Superior temporal gyrus (tissue), 1 donor: ENCODE results near the gene C3orf49.

Experiments used
- DNase-seq: peaks from one replicate; pipeline ENCODE4 v3.0.0-alpha.2; 2016; ENCODE audit errors: extremely low spot score

The C3orf49 gene

DNA sequence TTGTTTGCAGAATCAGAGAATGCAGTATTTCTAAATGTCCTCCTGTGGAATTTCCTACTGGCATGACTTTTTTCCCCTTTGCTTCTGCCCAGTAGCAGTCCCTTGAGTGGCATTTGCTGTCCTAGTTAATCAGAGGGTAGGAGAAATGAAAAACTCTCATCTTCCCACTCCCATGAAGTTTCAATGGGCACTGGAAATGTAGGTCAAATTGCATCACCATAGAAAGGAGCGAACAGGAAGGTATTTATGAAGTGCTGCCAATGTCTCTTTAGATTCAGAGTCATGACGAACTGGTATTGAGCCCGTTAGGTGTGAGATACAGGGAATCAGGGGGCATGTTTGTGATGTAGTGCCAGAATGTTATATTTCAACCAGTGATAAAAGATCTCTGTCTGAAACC, 67.8 kb downstream of the C3orf49 start:
- DNase-seq, result no peak

DNA sequence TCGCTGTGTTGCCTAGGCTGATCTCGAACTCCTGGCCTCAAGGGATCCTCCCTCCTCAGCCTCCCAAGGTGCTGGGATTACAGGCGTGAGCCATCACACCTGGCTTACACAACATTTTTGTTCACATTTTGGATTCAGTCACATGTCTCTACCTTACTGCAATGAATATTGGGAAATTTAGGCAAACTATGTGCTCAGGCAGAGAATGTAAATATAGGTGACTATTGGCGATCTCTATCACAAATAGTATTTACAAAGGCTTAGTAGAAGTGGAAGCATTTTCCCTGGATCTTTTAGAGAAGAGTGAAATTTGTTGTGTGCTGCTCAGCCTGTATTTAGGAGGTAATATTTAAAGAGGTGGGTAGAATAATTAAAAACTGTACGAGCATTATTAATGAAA, 72.4 kb downstream of the C3orf49 start:
- no peak for DNase-seq

DNA sequence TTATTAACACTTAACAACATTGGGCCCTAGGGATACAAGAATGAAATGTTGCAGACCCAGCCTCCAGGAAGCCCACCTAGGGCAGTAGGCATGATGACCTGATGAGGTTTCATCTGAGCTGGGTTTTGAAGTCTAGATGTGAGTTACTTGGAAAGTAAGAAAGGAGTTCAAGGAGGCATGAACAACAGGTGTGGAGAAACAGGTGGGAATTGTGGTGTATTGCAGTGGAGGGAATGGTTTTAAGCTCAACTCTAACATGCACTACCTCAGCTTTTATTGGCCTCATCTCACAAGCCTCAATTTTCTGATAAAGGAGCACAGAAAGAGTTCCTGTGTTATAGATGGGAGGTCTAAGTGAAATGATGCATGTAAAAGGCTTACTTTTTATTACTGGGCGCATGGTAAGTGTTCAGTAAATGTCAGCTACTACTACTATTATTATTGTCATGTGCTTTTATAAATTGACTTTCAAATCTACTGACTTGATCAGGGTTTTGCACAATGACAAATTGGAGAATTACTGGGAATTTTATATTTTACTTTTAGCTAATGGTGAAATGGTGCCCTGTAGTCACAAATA, 73.8 kb downstream of the C3orf49 start:
- DNase-seq, result no peak

DNA sequence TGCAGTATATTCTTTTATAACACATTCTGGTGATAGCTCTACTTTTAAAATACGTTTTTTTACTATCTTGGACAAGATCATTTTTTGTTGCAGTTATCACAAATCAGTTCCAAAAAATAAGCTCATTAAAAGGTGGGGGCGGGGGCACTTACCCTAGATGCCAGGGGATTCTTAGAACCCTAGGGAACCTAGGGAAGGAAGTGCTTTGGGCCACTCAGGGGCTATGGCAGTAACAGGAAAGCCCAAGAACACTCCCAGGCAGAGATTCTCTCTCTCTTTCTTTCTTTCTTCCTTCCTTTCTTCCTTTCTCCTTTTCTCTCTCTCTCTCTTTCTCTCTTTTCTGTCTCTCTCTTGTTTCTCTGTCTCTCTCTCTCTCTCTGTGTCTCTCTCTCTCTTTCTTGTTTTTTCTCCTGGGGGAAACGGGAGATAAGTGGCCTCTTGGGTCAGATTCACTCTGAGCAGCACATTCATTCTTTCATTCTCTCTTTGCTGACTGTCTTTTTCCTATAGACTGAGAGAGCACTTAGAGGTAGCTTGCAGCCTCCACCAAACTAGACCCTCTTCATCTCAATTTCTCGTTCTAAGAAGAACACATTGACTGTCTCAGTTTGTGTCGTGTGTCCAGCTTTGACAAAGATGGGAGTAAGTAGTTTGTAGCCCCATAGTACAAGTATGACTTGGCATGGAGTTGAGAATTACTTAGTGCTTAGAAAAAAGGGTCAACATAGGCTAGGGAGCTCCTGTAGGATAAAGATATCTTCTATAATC, 76.5 kb downstream of the C3orf49 start:
- no peak for DNase-seq

DNA sequence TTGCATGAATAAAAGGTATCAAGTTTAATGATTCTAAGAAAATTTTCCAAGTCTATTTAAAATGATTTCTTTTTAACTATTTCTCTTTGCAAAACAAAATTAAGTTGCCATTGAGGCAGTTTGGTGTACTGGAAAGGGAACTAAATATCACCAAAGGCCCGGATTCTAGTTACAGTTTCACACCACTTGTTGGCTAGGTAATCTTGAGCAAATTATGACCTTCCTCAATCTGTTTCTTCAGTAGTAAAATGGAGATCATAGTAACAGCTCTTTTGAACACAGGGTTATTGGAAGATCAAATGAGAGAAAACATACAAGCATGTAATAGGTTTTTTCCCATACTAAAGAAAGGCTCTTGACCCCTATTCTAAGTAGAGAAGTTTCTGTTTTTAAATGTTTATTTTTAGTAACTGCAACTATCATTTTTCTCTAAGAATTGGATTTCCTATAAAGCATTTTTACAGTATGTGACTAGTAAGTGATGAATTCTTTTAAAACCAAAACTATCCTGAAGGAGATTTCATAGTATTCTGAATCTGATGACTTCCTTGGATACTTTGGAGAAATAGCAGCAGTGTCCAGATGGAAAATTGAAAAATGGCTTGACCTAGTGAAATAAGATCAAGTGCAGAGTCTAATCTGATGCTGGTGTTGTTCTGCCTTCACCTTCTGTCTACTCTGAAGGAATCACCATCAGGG, 77.4 kb downstream of the C3orf49 start:
- DNase-seq, result no peak
